ENCODE measurements around the gene FXYD2. TPM values are rescaled to one million over a fixed set of nuclear protein-coding genes. Genes with fewer than 3 reads are reported as not detected.

Gene FXYD2
- total and polyA plus RNA-seq, 9 of the 15 experiments (the other 6 are each of a cell fraction or from before 2014, with no cell fraction given), result not detected

DNA sequence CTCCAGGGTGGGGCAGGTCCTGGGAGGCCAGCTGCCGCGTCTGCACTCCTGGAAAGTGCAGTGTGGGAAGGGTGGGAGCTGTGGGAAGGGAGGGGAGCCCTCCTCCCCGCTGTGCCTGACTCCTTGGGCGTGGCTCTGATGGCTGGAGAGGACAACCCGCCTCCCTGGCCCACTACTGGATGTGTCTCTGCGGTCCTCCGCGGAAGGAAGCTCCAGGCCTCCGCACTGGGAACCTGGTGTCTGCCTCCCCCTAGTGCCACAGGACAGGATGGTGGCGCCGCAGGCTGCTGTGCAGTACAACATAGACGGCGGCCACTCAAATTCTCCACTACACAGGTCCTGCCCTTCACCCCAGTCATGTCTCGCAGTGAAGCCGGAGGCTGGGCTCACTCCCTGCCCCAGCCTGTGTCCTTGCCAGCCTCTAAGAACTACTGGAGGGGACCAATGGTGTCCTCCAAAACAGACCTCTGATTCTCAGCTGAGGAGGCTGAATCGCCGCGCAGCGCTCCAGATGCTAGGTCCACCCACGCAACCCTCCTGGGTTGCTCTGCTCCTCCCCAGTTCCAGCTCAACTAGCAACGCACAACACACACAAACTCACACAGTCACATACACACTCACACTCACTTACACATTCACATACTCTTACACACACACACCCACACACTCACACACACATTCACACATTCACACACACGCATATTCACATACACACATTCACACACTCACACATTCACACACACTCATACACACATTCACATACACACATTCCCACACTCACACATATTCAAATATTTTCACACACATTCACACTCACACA is 15.1 kb downstream of the FXYD2 start (continued):
- TF ChIP-seq TGIF2 (CRISPR knock-in tag; IDR thresholded peaks at IDR 0.05) (no peak), NEUROD1 (IDR thresholded peaks at IDR 0.05; ENCODE audit: borderline replicate concordance, low read depth, low read length, partially characterized antibody) (no peak), HNRNPH1 (optimal IDR thresholded peaks at IDR 0.05; ENCODE audit: low read depth, low read length) (no peak), MAFG (tag; conservative IDR thresholded peaks at IDR 0.05) (no peak), PKNOX1 (IDR thresholded peaks at IDR 0.05) (no peak), HNRNPLL (IDR thresholded peaks at IDR 0.05; ENCODE audit: low read depth, low read length, poor library complexity, severe bottlenecking) (no peak), CHCHD3 (CRISPR knock-in tag; IDR thresholded peaks at IDR 0.05) (no peak), FOXK2 (conservative IDR thresholded peaks at IDR 0.05 in 1 of 2, IDR thresholded peaks at IDR 0.05 in 1 of 2; ENCODE audit: low read depth in 2 of 2) (no peak; a peak in 1 of 4 replicates), SP2 (IDR thresholded peaks at IDR 0.05; ENCODE audit: extremely low read depth, low read depth, low read length, poor library complexity, severe bottlenecking) (no peak), CXXC5 (CRISPR knock-in tag; IDR thresholded peaks at IDR 0.05) (no peak), ZNF277 (CRISPR knock-in tag; IDR thresholded peaks at IDR 0.05; ENCODE audit: borderline replicate concordance) (no peak), ESRRB (CRISPR knock-in tag; IDR thresholded peaks at IDR 0.05; ENCODE audit: borderline replicate concordance) (no peak), FOXA3 (CRISPR knock-in tag; conservative IDR thresholded peaks at IDR 0.05 in 1 of 2, IDR thresholded peaks at IDR 0.05 in 1 of 2) (no peak), ZZZ3 (IDR thresholded peaks at IDR 0.05) (no peak), FOXJ2 (tag; IDR thresholded peaks at IDR 0.05) (no peak)
- TF ChIP-seq, protein P1, sequence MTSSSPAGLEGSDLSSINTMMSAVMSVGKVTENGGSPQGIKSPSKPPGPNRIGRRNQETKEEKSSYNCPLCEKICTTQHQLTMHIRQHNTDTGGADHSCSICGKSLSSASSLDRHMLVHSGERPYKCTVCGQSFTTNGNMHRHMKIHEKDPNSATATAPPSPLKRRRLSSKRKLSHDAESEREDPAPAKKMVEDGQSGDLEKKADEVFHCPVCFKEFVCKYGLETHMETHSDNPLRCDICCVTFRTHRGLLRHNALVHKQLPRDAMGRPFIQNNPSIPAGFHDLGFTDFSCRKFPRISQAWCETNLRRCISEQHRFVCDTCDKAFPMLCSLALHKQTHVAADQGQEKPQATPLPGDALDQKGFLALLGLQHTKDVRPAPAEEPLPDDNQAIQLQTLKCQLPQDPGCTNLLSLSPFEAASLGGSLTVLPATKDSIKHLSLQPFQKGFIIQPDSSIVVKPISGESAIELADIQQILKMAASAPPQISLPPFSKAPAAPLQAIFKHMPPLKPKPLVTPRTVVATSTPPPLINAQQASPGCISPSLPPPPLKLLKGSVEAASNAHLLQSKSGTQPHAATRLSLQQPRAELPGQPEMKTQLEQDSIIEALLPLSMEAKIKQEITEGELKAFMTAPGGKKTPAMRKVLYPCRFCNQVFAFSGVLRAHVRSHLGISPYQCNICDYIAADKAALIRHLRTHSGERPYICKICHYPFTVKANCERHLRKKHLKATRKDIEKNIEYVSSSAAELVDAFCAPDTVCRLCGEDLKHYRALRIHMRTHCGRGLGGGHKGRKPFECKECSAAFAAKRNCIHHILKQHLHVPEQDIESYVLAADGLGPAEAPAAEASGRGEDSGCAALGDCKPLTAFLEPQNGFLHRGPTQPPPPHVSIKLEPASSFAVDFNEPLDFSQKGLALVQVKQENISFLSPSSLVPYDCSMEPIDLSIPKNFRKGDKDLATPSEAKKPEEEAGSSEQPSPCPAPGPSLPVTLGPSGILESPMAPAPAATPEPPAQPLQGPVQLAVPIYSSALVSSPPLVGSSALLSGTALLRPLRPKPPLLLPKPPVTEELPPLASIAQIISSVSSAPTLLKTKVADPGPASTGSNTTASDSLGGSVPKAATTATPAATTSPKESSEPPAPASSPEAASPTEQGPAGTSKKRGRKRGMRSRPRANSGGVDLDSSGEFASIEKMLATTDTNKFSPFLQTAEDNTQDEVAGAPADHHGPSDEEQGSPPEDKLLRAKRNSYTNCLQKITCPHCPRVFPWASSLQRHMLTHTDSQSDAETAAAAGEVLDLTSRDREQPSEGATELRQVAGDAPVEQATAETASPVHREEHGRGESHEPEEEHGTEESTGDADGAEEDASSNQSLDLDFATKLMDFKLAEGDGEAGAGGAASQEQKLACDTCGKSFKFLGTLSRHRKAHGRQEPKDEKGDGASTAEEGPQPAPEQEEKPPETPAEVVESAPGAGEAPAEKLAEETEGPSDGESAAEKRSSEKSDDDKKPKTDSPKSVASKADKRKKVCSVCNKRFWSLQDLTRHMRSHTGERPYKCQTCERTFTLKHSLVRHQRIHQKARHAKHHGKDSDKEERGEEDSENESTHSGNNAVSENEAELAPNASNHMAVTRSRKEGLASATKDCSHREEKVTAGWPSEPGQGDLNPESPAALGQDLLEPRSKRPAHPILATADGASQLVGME (CRISPR knock-in tag; IDR thresholded peaks at IDR 0.05), result no peak
- TF ChIP-seq, protein P2, sequence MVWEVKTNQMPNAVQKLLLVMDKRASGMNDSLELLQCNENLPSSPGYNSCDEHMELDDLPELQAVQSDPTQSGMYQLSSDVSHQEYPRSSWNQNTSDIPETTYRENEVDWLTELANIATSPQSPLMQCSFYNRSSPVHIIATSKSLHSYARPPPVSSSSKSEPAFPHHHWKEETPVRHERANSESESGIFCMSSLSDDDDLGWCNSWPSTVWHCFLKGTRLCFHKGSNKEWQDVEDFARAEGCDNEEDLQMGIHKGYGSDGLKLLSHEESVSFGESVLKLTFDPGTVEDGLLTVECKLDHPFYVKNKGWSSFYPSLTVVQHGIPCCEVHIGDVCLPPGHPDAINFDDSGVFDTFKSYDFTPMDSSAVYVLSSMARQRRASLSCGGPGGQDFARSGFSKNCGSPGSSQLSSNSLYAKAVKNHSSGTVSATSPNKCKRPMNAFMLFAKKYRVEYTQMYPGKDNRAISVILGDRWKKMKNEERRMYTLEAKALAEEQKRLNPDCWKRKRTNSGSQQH (CRISPR knock-in tag; IDR thresholded peaks at IDR 0.05), result peak; percentile 95
